Activated CD8-positive, alpha-beta T cell treated with anti-CD3 and anti-CD28 coated beads for 36 hours (primary cell): ENCODE data around the gene PNP. TPM values are rescaled to one million over a fixed set of nuclear protein-coding genes. Genes with fewer than 3 reads are reported as not detected.

Experiments
- ATAC-seq: fragments of 200-7000 bp; cut with Tn5 transposase; one replicate; pipeline ENCODE4 v1.10.0; 2021; ENCODE audit warnings: mild to moderate bottlenecking, moderate library complexity
- CTCF ChIA-PET: fragments of 350-600 bp; sonication (Branson Sonifier 250); formaldehyde crosslinking; loops from one replicate; lab custom pipeline; 2021; ENCODE audit warnings: antibody characterized with exemption; lab: Charles Lee
- POLR2A ChIA-PET: fragments of 350-600 bp; sonication (Branson Sonifier 250); formaldehyde crosslinking; loops from one replicate; lab custom pipeline; 2021; ENCODE audit warnings: antibody characterized with exemption; lab: Charles Lee
- DNase-seq: peaks from one replicate; pipeline ENCODE4 v3.0.0-alpha.2; 2020
- H3K27ac Mint-ChIP-seq: one replicate; pipeline ENCODE4 v1.8.0; 2021; ENCODE audit warnings: mild to moderate bottlenecking, mixed read lengths
- H3K27me3 Mint-ChIP-seq: one replicate; pipeline ENCODE4 v1.8.0; 2021; ENCODE audit warnings: mixed read lengths
- H3K36me3 Mint-ChIP-seq: one replicate; pipeline ENCODE4 v1.8.0; 2021; ENCODE audit warnings: low read depth, mixed read lengths
- H3K4me1 Mint-ChIP-seq: one replicate; pipeline ENCODE4 v1.8.0; 2021; ENCODE audit warnings: low read depth, mixed read lengths
- H3K4me3 Mint-ChIP-seq: one replicate; pipeline ENCODE4 v1.8.0; 2021; ENCODE audit warnings: mild to moderate bottlenecking, moderate library complexity, mixed read lengths
- H3K9me3 Mint-ChIP-seq: one replicate; pipeline ENCODE4 v1.8.0; 2021; ENCODE audit warnings: mixed read lengths
- CTCF ChIP-seq: fragments of 200-600 bp; IDR thresholded peaks from one replicate; pipeline ENCODE4 v1.8.0; 2022; ENCODE audit warnings: antibody characterized with exemption, mild to moderate bottlenecking
- intact Hi-C: fragments of 100-400 bp; cut with micrococcal nuclease; formaldehyde crosslinking; loops from one replicate; pipeline ENCODE4 v1.10.0; 2022
- total RNA-seq, 2 experiments: library from RNA; stranded (reverse); gene quantifications; one replicate each; pipeline ENCODE4 v1.2.3, GENCODE V29; 2021

Gene PNP
- total RNA-seq, 2 experiments from 2014 or later, result 176 to 183 TPM

GRCh38 chr14:20456971-20457370 lies 12.2 kb upstream of the PNP start:
- ATAC-seq, result no peak
- H3K9me3 Mint-ChIP-seq, result no peaks in the 10 kb centered on the region
- no peaks in the 10 kb centered on the region for H3K27me3 Mint-ChIP-seq
- ChIA-PET POLR2A (interaction anchor here (0.7 to 5.0 kb wide), 7 partner anchors 13 to 114 kb away, joined by 3 to 43 read pairs (median 3); partner anchors contain the start of genes PARP2, PNP and TEP1), CTCF (interaction anchor here (1.2 to 9.2 kb wide), 2 partner anchors 42 to 130 kb away, joined by 3 to 72 read pairs; partner anchors contain the start of gene TEP1)
- H3K4me3 Mint-ChIP-seq, result no peak overlapping the region
- intact Hi-C loops, result loop anchor here (5.0 kb wide), 1 partner anchor 155 kb away; no protein-coding TSS in a partner anchor
- H3K4me1 Mint-ChIP-seq, result peaks cover 28% of the 10 kb centered on the region
- H3K27ac Mint-ChIP-seq, result no peak overlapping the region
- no peak for TF ChIP-seq CTCF
- DNase-seq, result no peak
- H3K36me3 Mint-ChIP-seq, result peaks cover 31% of the 10 kb centered on the region

- DNase-seq (no peak), ATAC-seq (no peak)
- Mint-ChIP-seq H3K36me3 (peaks cover 21% of the 10 kb centered on the region), H3K9me3 (no peaks in the 10 kb centered on the region), H3K27ac (peak overlapping the region; percentile 40), H3K4me1 (peaks cover 26% of the 10 kb centered on the region), H3K27me3 (no peaks in the 10 kb centered on the region), H3K4me3 (no peak overlapping the region)
- no peak for TF ChIP-seq CTCF
- POLR2A ChIA-PET, result interaction anchor here (1.0 to 1.4 kb wide), 3 partner anchors 9 to 225 kb away, joined by 3 to 6 read pairs (median 4); no protein-coding TSS in a partner anchor
- CTCF ChIA-PET, result interaction anchor here (0.7 to 1.4 kb wide), 3 partner anchors 44 to 131 kb away, joined by 3 read pairs; no protein-coding TSS in a partner anchor
- intact Hi-C loops, result loop anchor here (5.0 kb wide), 1 partner anchor 154 kb away; no protein-coding TSS in a partner anchor
Observed at GRCh38 chr14:20458031-20458789, 11.0 kb upstream of the PNP start.

GRCh38 chr14:20460458-20461224 lies 8.6 kb upstream of the PNP start:
- DNase-seq, result peak; percentile 59
- TF ChIP-seq CTCF, result no peak
- Mint-ChIP-seq H3K4me1 (peaks cover 26% of the 10 kb centered on the region), H3K27me3 (no peaks in the 10 kb centered on the region), H3K36me3 (peaks cover 21% of the 10 kb centered on the region), H3K4me3 (peak overlapping the region; percentile 90), H3K27ac (peak overlapping the region; percentile 95), H3K9me3 (no peaks in the 10 kb centered on the region)
- ATAC-seq, result peak; percentile 1
- intact Hi-C loops, result loop anchor here (5.0 kb wide), 2 partner anchors 118 to 222 kb away; partner anchors contain the start of genes PARP2 and RNASE4
- CTCF ChIA-PET, result interaction anchor here (1.0 to 3.2 kb wide), 6 partner anchors 46 to 643 kb away, joined by 3 to 29 read pairs (median 4); partner anchors contain the start of gene TEP1
- POLR2A ChIA-PET, result interaction anchor here (0.9 to 2.6 kb wide), 6 partner anchors 9 to 118 kb away, joined by 3 to 20 read pairs (median 7); partner anchors contain the start of genes PARP2, PNP and TEP1

GRCh38 chr14:20461225-20462141 lies 7.7 kb upstream of the PNP start, which contains the start of gene PIP4P1:
Gene PIP4P1 (minus strand): TSS chr14:20461434. CDS start chr14:20461325, 109 bp downstream.
- TF ChIP-seq CTCF, result no peak
- POLR2A ChIA-PET, result interaction anchor here (0.9 to 2.6 kb wide), 11 partner anchors 8 to 118 kb away, joined by 3 to 20 read pairs (median 4); partner anchors contain the start of genes PARP2, PNP and TEP1
- intact Hi-C loops, result loop anchor here (5.0 kb wide), 2 partner anchors 119 to 221 kb away; partner anchors contain the start of genes PARP2 and RNASE4
- H3K36me3 Mint-ChIP-seq, result peaks cover 21% of the 10 kb centered on the region
- H3K27ac Mint-ChIP-seq, result peak within 1 kb of the TSS; percentile 98
- H3K4me3 Mint-ChIP-seq, result peak within 1 kb of the TSS; percentile 90
- peaks cover 26% of the 10 kb centered on the region for H3K4me1 Mint-ChIP-seq
- ATAC-seq, result peak; percentile 95
- H3K27me3 Mint-ChIP-seq, result no peaks in the 10 kb centered on the region
- peak; percentile 99 for DNase-seq
- CTCF ChIA-PET, result interaction anchor here (0.8 to 3.2 kb wide), 9 partner anchors 9 to 642 kb away, joined by 3 to 29 read pairs (median 4); partner anchors contain the start of gene TEP1
- no peaks in the 10 kb centered on the region for H3K9me3 Mint-ChIP-seq
